ENCODE results near the gene MYH7. TPM values are rescaled to one million over a fixed set of nuclear protein-coding genes. Genes with fewer than 3 reads are reported as not detected.

Gene MYH7
- total RNA-seq, 1 experiment from 2014 or later: not detected

DNA sequence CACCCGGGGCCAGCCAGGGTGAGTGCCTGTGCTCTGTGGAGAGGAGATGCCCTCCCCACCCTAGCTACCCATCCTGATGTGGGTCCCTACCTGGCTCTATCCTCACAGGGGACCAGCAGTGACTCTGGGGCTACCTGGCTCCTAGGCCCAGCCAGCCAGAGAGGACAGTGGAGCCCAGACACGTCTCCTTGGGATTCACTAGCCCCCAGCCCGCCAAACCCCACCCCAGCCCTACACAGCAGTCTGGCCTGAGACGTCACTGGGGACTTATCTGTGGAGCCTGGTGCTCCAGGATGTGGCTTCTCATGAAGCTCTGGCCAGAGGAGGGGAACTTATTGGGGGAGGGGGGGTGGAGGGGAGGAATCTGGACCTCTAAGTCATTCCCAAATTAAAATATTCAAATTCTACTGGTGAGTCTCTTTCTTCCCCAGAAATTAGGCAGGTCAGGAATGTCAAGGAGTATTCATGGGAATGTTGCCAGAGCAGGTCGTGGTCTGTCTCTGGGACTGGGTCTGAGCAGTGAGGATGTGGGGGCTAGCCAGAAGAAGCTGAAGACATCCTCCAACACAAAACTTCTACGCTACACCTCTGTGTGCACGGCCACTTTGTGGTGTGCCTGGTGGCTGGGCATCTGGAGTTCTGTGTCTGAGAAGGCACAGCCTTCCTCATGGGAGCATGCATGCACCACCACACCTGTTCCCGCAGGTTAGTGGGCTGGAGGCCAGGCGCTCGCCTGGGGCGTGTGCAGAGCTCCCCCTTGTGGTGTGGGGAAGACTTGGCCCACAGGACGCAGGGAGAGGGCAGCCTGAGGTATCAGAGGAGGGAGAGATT is 55.9 kb downstream of the MYH7 start:
- H3K9me3 Mint-ChIP-seq (ENCODE audit: unreplicated experiment): no peaks in the 10 kb centered on the region
- H3K4me3 Mint-ChIP-seq (ENCODE audit: unreplicated experiment): no peak overlapping the region
- BruUV-seq (replicated peaks): no TSS peak
- intact Hi-C loops (cut with micrococcal nuclease): loop anchor here (1.0 to 5.0 kb wide), 3 partner anchors 51 to 262 kb away; partner anchors contain the start of gene CEBPE
- POLR2A ChIA-PET: interaction anchor here (0.7 to 1.6 kb wide), 3 partner anchors 50 to 113 kb away, joined by 3 to 4 read pairs (median 4); no protein-coding TSS in a partner anchor
- no peaks in the 10 kb centered on the region for H3K4me1 Mint-ChIP-seq (ENCODE audit: insufficient read depth, unreplicated experiment)
- peaks cover 66% of the 10 kb centered on the region for H3K27me3 Mint-ChIP-seq (ENCODE audit: insufficient read depth, unreplicated experiment)
- no peak overlapping the region for H3K27ac Mint-ChIP-seq (ENCODE audit: low read depth, unreplicated experiment)
- DNase-seq (ENCODE audit: unreplicated experiment): peak; percentile 64
- H3K36me3 Mint-ChIP-seq (ENCODE audit: insufficient read depth, unreplicated experiment): no peaks in the 10 kb centered on the region
- TF ChIP-seq, protein P1, sequence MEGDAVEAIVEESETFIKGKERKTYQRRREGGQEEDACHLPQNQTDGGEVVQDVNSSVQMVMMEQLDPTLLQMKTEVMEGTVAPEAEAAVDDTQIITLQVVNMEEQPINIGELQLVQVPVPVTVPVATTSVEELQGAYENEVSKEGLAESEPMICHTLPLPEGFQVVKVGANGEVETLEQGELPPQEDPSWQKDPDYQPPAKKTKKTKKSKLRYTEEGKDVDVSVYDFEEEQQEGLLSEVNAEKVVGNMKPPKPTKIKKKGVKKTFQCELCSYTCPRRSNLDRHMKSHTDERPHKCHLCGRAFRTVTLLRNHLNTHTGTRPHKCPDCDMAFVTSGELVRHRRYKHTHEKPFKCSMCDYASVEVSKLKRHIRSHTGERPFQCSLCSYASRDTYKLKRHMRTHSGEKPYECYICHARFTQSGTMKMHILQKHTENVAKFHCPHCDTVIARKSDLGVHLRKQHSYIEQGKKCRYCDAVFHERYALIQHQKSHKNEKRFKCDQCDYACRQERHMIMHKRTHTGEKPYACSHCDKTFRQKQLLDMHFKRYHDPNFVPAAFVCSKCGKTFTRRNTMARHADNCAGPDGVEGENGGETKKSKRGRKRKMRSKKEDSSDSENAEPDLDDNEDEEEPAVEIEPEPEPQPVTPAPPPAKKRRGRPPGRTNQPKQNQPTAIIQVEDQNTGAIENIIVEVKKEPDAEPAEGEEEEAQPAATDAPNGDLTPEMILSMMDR (IDR thresholded peaks at IDR 0.05; ENCODE audit: unreplicated experiment): peak; percentile 93
- CTCF ChIA-PET: interaction anchor here (0.5 to 5.4 kb wide), 48 partner anchors 10 to 743 kb away, joined by 3 to 74 read pairs (median 5); partner anchors contain the start of genes MYH7, PABPN1 and SLC22A17

DNA sequence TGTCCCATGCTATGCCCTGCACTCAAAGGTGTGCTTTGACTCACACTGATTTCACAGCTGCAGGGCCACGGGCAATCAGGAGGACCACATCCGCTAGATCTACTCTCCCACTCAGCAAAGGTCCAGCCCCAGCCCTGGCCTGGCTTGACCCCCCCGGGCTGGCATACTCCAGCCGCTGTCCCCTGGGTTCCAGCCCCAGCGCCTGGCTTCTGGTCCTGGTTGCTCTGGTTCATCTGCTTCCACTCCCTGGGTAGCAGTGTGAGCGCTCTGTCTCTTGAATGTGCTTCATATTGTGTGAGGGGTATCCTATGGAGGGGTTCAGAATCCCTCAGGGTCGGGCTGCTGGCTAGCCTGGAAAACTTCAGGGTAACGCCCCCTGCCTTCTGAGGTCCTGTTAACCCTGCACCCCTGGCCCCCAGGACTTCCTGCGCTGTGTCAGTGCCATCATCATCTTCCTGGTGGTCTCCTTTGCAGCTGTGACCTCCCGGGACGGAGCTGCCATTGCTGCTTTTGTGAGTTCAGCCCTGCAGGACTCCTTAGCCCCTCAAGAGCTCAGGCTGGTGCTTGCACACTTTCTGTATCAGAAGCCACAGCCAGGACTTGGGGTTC is 56.7 kb downstream of the MYH7 start:
- TF ChIP-seq, protein P1 (IDR thresholded peaks at IDR 0.05; ENCODE audit: unreplicated experiment): no peak
- H3K27me3 Mint-ChIP-seq (ENCODE audit: insufficient read depth, unreplicated experiment): peaks cover 57% of the 10 kb centered on the region
- no peaks in the 10 kb centered on the region for H3K36me3 Mint-ChIP-seq (ENCODE audit: insufficient read depth, unreplicated experiment)
- no peaks in the 10 kb centered on the region for H3K9me3 Mint-ChIP-seq (ENCODE audit: unreplicated experiment)
- H3K4me3 Mint-ChIP-seq (ENCODE audit: unreplicated experiment): no peak overlapping the region
- no peak for DNase-seq (ENCODE audit: unreplicated experiment)
- H3K4me1 Mint-ChIP-seq (ENCODE audit: insufficient read depth, unreplicated experiment): no peaks in the 10 kb centered on the region
- intact Hi-C loops (cut with micrococcal nuclease): no loop called here
- H3K27ac Mint-ChIP-seq (ENCODE audit: low read depth, unreplicated experiment): no peak overlapping the region
- ChIA-PET POLR2A (interaction anchor here (1.6 kb wide), 1 partner anchor 49 kb away, joined by 4 read pairs; no protein-coding TSS in a partner anchor), CTCF (interaction anchor here (0.6 to 5.4 kb wide), 14 partner anchors 9 to 744 kb away, joined by 3 to 74 read pairs (median 8); partner anchors contain the start of genes NGDN and PABPN1)
- no TSS peak for BruUV-seq (replicated peaks)

DNA sequence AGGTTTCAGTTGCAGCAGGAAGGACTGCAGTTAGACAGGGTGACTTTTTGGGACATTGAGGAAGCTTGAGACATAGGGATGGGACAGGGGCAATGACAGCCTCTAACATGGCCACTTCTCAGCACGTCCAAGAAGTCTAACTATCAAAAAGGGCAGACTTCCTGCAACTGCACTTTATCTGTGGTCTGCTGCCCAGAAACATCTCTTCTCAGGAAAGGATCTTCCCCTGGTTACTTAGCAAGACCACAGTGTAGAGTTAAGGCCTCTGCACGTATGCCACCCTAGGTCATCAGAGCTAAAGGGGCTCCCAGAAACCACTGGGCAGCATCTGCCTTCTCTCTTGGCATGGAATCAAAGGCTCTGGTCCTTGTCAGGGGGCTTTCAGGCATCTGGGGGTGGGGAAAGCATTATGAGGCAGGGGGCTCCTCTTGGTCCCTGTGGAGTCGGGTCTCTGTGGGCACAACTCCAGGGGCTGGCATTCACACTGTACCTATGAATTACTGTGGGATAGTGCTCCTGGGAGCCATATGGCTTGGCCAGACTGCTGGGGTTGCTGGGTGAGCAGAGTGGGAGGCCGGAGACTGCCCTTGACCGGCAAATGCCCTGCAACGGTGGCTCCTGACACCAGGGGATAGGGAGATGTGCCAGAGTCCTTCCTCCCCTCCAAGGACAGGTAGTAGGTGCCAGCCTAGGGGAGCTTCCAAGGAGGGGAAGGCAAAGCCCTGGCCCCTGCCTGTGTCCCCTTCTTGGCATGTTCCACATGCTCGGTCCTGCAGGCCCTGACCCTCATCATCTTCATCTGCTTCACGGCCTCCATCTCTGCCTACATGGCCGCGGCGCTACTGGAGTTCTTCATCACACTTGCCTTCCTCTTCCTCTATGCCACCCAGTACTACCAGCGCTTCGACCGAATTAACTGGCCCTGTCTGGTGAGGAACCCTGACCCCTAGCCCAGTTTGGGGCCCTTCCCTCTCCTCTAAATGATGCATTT is 57.6 kb downstream of the MYH7 start:
- Mint-ChIP-seq H3K4me1 (ENCODE audit: insufficient read depth, unreplicated experiment) (no peaks in the 10 kb centered on the region), H3K27me3 (ENCODE audit: insufficient read depth, unreplicated experiment) (peaks cover 49% of the 10 kb centered on the region), H3K4me3 (ENCODE audit: unreplicated experiment) (no peak overlapping the region), H3K9me3 (ENCODE audit: unreplicated experiment) (no peaks in the 10 kb centered on the region), H3K36me3 (ENCODE audit: insufficient read depth, unreplicated experiment) (no peaks in the 10 kb centered on the region), H3K27ac (ENCODE audit: low read depth, unreplicated experiment) (no peak overlapping the region)
- POLR2A ChIA-PET: no interaction called here
- BruUV-seq (replicated peaks): no TSS peak
- intact Hi-C loops (cut with micrococcal nuclease): no loop called here
- no peak for DNase-seq (ENCODE audit: unreplicated experiment)
- TF ChIP-seq, protein P1 (IDR thresholded peaks at IDR 0.05; ENCODE audit: unreplicated experiment): no peak
- CTCF ChIA-PET: interaction anchor here (0.6 to 4.0 kb wide), 6 partner anchors 14 to 121 kb away, joined by 3 to 74 read pairs (median 4); partner anchors contain the start of gene NGDN
